GM18861 (cell line): ENCODE data around the gene TSSK6.

Experiments used
- ATAC-seq: cut with Tn5 transposase; IDR thresholded peaks from one replicate; pipeline ENCODE4 v1.9.1; 2021; ENCODE audit not compliant: unreplicated experiment

Gene TSSK6

DNA sequence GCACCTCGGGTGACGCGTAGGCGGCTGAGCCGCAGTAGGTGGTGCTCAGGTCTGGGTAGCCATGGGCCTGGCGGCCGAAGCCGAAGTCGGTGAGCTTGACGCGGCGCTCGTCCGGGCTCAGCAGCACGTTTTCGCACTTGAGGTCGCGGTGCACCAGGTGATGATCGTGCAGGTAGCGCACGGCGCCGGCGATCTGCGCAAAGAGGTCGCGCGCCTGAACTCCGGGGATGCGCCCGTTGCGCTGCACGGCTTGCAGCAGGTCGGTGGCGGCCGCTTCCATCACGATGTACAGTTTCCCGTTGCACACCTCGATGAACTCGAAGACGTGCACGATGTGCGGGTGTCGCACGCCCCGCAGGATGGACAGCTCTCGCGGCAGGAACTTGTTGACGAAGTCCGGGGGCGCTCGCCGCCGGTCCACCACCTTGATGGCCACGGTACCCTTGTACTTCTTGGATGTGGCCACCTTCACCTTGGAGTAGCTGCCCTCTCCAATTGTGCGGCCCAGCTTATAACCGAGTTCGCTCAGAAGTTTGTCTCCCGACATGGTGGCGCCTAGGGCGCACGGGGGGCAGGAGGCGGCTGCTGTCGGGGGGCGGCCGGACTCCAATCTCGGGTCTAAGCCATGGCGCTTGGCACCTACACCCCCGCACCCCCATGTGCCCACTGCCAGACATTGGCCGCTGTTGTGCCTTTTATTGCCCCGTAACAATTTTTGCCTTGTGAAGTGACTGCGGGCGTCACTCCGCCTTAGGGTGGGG is at the start of gene TSSK6:
TSS of gene TSSK6 (minus strand) at position 668 of the 761 bp plus-strand sequence. CDS start at position 547, 121 bp downstream.
- ATAC-seq, result no peak

GRCh38 chr19:19563348-19563848 is 48.0 kb upstream of the TSSK6 start:
- ATAC-seq, result no peak

- no peak for ATAC-seq
Observed at GRCh38 chr19:19562665-19563347, 47.5 kb upstream of the TSSK6 start.

GRCh38 chr19:19561946-19562664 is 46.8 kb upstream of the TSSK6 start:
- no peak for ATAC-seq

DNA sequence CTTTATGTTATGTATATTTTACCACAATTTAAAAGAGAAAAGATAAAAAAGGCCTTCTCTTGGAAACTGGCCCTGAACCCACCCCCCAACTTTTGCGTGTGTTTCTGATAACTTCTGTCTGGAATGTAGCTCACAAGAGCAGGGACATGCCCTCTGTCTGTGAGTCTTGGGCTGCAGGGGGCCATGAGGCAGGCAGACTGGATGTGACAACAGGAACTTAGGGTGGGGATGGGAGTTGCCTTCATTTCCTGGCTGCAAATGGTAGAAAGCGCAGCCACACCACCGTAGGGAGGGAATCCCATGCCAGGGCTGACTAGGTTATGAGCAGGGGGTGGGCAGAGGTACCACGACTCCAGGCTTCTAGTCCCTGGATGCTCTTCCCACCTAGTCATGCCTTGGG is 44.6 kb upstream of the TSSK6 start:
- no peak for ATAC-seq

- no peak for ATAC-seq
Observed at GRCh38 chr19:19558636-19559035, 43.3 kb upstream of the TSSK6 start.

DNA sequence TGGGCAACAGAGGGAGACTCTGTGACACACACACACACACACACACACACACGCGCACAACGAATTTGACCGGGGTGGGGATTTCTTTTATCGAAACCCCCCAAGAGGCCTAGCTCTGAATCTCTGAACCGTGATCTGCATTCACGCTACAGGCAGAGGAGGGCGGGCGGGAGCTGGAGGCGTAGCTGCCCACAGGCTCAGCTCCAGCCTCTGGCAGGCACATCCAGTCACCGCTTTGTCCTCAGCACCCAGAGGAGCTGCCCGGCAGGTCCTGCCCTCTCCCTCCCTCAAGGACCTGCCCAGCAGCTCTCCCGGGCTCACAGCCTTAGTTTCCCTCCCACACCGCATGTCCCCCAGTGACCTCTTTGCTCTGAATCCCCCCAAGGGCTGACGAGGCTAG is 42.7 kb upstream of the TSSK6 start:
- no peak for ATAC-seq

- ATAC-seq, result no peak
Observed at GRCh38 chr19:19554074-19555023, 39.0 kb upstream of the TSSK6 start.

- no peak for ATAC-seq
Observed at GRCh38 chr19:19553670-19554069, 38.3 kb upstream of the TSSK6 start.

DNA sequence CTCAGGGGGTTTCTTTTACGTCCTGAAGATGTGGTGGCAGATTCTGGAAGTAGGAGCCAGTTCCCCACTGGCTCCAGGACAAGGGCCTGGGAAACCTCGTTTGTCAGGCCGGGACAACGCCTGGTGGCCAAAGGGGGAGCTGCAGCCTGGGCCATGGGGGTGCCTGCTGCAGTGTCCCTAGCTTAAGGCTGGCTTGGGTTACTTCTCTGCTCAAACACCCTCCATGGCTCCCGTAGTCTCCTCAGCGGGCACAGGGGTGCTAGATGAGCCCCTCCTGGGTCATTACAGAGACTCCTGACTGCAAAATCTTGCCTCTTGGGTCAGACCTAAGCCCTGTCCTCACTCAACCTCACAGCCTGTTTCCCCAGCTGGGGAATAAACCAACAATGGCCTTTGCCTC is 37.5 kb upstream of the TSSK6 start:
- ATAC-seq, result no peak

DNA sequence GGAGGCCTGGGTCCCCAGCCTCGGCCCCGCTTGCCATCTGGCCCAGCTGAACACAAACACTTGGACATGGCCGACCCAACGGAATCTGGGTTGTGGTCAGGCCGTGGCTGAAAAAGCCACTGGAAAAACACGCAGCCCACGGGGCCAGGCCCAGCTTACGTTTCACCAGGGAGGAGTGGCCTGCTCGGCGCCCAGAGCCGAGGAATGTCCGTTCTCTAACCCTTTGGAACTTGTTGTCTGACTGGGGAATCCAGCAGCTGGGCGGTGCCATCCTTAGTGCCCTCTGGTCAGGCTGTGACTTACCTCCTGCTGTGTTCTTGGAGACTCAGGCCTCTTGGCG is 36.5 kb upstream of the TSSK6 start:
- ATAC-seq, result no peak

DNA sequence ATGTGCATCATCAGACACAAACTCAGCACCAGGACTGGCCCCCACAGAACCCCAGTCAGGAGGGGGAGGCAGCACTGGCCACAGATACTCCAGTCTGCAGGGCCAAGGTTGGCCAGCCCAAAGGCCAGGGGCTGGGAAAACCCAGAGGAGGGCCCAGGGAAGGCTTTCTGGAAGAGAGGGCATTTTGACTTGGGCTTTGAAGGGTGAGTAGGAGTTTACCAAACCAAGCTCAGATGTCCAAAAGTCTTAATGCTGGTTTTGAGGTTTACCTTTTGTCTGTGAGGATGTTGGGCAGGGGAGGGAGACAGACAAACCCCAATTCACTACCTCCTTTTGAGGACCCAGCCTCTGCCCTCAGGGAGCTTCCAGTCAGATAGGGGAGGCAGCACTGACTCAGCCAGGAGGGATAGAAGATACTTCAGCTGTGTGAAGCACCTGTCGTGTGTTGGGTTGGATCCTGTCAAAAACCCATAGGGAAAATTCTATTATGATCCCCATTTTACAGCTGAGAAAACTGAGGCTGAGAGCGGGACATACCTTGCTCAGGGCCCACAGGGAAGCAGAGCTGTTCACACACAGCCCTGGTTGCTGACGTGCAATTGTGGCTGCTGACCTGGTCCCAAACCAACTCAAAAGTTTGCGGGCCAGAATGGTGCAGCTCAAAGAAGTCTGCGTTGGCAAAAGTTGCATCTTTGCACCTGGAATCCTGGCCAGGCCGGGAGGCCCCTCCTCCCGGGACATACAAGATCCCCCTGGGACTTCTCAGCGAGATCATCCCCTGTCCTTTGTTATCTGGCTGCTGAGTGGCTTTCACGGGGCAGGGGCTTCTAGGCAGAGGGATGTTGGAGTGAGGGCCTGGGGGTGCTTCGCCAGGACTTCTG is 35.9 kb upstream of the TSSK6 start:
- no peak for ATAC-seq

DNA sequence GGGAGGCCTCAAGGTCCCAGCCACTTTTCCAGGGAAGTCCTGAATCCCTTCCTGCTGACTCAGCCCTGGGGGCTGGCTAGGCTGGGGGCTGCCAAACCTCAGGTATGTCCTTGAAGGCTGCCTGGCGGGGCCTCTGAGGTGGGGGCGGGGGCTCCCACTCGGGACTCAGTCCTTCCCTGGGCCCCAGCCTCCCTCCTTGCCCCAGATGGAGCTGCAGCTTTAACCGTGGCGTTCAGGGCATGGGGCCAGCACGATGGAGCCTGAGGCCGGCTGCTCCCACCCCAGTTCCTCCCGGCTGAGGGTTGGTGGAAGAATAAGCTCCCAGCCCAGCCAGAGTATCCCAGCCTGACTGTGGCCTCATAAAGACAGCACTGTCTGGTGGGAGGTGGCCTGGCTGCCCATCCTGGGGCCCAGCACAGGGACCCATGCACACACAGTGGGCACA is 35.2 kb upstream of the TSSK6 start:
- ATAC-seq, result no peak

GRCh38 chr19:19549804-19550464 is 34.6 kb upstream of the TSSK6 start:
- no peak for ATAC-seq

- ATAC-seq, result no peak
Observed at GRCh38 chr19:19548915-19549759, 33.8 kb upstream of the TSSK6 start.

- ATAC-seq, result no peak
Observed at GRCh38 chr19:19547674-19548336, 32.5 kb upstream of the TSSK6 start.

DNA sequence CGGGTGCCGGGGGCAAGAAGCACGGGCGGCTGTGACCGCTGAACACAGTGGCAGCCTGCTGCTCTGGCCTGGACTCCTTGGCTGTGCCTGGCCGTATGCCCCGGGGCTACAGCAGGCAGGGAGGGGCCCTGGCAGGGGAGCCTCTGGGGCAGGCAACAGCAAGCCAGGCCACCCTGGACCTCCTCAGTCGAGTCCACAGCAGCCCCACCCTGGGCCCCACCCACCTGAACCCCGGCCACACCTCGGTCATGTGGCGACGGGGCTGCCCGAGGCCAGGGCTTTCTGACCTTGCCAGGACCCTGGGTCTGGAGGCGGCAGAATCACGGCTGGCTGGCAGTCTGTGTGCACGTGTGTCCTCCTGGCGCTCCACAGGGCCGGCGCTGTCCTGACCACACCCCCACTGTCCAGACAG is 31.4 kb upstream of the TSSK6 start:
- ATAC-seq, result no peak

- ATAC-seq, result no peak
Observed at GRCh38 chr19:19545707-19546106, 30.4 kb upstream of the TSSK6 start.
